Tibial nerve (tissue), 4 donors: ENCODE results near the gene PAX6. TPM values are rescaled to one million over a fixed set of nuclear protein-coding genes. Genes with fewer than 3 reads are reported as not detected.
A peak's percentile ranks its signal among the peaks of the same experiment; 100 is the strongest.

ENCODE experiments used
- DNase-seq, 2 donors: peaks; one replicate each; pipeline ENCODE4 v3.0.0-alpha.2; 2019; ENCODE audit warnings: low spot score in 2 of 2
- H3K27ac ChIP-seq, 4 donors: fragments of 200-600 bp; sonication (generic) in 3 of 4; one replicate each; pipeline ENCODE4 v1.5.1; 2017 to 2019; ENCODE audit warnings: mild to moderate bottlenecking in 1 of 4
- H3K27me3 ChIP-seq, 2 donors: fragments of 200-600 bp; sonication (generic) in 1 of 2; one replicate each; pipeline versions ENCODE4 v1.5.1 to v1.6.0; 2017 to 2019
- H3K36me3 ChIP-seq, 3 donors: fragments of 200-600 bp; sonication (generic); one replicate each; pipeline ENCODE4 v1.5.1; 2018 to 2019
- H3K4me1 ChIP-seq, 4 donors: fragments of 200-600 bp; sonication (generic) in 3 of 4; one replicate each; pipeline ENCODE4 v1.5.1; 2017 to 2019
- H3K4me3 ChIP-seq, 4 donors: fragments of 200-600 bp; sonication (generic) in 3 of 4; one replicate each; pipeline ENCODE4 v1.5.1; 2017 to 2019; ENCODE audit warnings: mild to moderate bottlenecking in 1 of 4, moderate library complexity in 1 of 4
- H3K9me3 ChIP-seq, 4 donors: fragments of 200-600 bp; sonication (generic) in 3 of 4; one replicate each; pipeline ENCODE4 v1.5.1; 2017 to 2019
- EP300 ChIP-seq, 2 donors: sonication (generic); formaldehyde crosslinking; IDR thresholded peaks; one replicate each; pipeline ENCODE4 v1.6.1; 2017; ENCODE audit warnings: antibody characterized with exemption in 2 of 2, mild to moderate bottlenecking in 1 of 2
- POLR2A ChIP-seq, 2 donors: fragments of 450-650 bp; IDR thresholded peaks; one replicate each; pipeline ENCODE4 v1.6.1; 2017; ENCODE audit warnings: antibody characterized with exemption in 2 of 2, mild to moderate bottlenecking in 2 of 2, moderate library complexity in 2 of 2
- WGBS, 2 donors: methylation state at CpG; one replicate each; pipeline ENCODE4 v1.1.5; 2018; 5-methylcytosine and 5-hydroxymethylcytosine counted together
- total RNA-seq, 4 donors: library from RNA; depleted of rRNA; stranded (reverse); fragments of >200 nt; gene quantifications; one replicate each; pipeline ENCODE4 v1.1.0, GENCODE V29; 2016
- TF ChIP-seq, protein P1 (sequence below), 5 experiments: fragments of 200-600 bp in 3 of 5; fragments of 450-650 bp in 2 of 5; sonication (generic) in 3 of 5; IDR thresholded peaks; one replicate each; pipeline ENCODE4 v1.5.1; 2016 to 2019; ENCODE audit warnings: antibody characterized with exemption in 5 of 5, mild to moderate bottlenecking in 3 of 5, moderate library complexity in 2 of 5

Gene PAX6
- total RNA-seq, 4 donors from 2014 or later = not detected

DNA sequence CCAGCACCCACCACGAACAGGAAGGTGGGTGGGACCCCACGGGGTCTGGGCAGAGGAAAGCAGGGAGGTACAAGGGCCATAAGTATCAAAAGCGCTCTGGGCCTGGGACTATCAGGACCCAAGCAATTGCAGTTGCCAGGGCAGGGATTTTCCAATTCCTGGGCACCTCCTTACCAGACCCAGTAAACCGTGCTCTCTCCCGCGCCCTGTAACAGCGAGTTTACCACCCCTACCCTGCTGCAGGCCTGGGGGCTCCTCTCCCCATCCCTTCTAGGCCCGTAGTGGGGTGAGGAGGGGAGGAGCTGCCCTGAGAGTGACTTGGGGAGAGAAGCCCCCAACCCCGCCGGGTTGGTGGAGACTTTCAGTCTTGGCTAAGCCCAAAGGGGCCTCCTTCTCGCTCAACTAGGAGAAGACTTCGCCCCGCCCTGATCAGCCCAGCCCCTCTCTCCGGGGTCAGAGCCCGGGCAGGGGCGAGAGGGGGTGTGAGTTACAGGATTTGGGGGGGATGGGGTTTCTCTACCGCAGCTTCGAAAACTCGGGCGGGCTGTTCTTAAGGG lies 5.4 kb downstream of the PAX6 start:
- Histone ChIP-seq H3K27me3 (peaks cover 23 to 100% of the 10 kb centered on the region in 2 donors), H3K36me3 (no peaks in the 10 kb centered on the region), H3K27ac (no peak overlapping the region), H3K9me3 (no peaks in the 10 kb centered on the region), H3K4me1 (peaks cover 0 to 56% (median 21%) of the 10 kb centered on the region in 4 donors), H3K4me3 (no peak overlapping the region)
- DNase-seq = peak in 1 of 2 donors; percentile 2
- WGBS, 2 donors = 4 to 8% methylated on average over 16 to 20 of the region's 20 CpGs
- TF ChIP-seq POLR2A (IDR thresholded peaks at IDR 0.05) (no peak), EP300 (IDR thresholded peaks at IDR 0.05) (no peak)
- TF ChIP-seq, protein P1, sequence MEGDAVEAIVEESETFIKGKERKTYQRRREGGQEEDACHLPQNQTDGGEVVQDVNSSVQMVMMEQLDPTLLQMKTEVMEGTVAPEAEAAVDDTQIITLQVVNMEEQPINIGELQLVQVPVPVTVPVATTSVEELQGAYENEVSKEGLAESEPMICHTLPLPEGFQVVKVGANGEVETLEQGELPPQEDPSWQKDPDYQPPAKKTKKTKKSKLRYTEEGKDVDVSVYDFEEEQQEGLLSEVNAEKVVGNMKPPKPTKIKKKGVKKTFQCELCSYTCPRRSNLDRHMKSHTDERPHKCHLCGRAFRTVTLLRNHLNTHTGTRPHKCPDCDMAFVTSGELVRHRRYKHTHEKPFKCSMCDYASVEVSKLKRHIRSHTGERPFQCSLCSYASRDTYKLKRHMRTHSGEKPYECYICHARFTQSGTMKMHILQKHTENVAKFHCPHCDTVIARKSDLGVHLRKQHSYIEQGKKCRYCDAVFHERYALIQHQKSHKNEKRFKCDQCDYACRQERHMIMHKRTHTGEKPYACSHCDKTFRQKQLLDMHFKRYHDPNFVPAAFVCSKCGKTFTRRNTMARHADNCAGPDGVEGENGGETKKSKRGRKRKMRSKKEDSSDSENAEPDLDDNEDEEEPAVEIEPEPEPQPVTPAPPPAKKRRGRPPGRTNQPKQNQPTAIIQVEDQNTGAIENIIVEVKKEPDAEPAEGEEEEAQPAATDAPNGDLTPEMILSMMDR (IDR thresholded peaks at IDR 0.05) = no peak

DNA sequence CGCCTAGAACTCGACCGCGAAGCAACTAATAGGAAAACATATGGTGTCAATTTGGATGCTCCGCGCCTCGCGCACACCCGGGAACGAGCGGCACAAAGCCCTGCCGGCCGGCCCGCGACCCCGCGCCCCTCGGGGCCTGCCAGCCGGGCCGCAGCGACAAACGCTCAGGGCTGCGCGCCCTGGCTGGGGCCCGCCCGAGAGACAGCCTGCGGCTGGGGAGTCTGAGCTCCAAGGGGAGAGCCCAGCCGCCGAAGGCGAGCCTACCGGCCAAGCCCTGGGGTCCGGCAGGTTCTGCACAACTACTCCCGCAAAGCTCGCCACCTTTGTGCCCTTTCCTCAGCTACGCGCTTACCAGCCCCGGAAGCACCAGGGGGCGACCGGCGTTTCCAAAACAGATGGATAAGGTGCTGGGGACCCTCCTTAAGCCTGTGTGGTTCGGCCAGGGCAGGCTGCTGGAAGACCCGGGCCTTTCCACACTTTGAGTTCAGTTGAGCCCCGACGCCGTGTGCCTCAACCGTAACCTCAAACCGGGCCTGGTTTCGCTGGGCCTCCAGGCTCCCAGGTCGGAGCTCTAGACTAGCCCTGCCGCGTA lies 6.0 kb downstream of the PAX6 start:
- H3K27ac ChIP-seq = no peak overlapping the region
- no peaks in the 10 kb centered on the region for H3K36me3 ChIP-seq
- WGBS, 2 donors = 3 to 4% methylated on average over 13 to 49 of the region's 51 CpGs
- peaks cover 0 to 55% (median 16%) of the 10 kb centered on the region in 4 donors for H3K4me1 ChIP-seq
- no peaks in the 10 kb centered on the region for H3K9me3 ChIP-seq
- TF ChIP-seq EP300 (IDR thresholded peaks at IDR 0.05) (no peak), POLR2A (IDR thresholded peaks at IDR 0.05) (no peak)
- TF ChIP-seq, protein P1 (IDR thresholded peaks at IDR 0.05) = no peak
- no peak for DNase-seq
- H3K27me3 ChIP-seq = peaks cover 29 to 100% of the 10 kb centered on the region in 2 donors
- H3K4me3 ChIP-seq = peak overlapping the region in 1 of 4 donors; percentile 23

DNA sequence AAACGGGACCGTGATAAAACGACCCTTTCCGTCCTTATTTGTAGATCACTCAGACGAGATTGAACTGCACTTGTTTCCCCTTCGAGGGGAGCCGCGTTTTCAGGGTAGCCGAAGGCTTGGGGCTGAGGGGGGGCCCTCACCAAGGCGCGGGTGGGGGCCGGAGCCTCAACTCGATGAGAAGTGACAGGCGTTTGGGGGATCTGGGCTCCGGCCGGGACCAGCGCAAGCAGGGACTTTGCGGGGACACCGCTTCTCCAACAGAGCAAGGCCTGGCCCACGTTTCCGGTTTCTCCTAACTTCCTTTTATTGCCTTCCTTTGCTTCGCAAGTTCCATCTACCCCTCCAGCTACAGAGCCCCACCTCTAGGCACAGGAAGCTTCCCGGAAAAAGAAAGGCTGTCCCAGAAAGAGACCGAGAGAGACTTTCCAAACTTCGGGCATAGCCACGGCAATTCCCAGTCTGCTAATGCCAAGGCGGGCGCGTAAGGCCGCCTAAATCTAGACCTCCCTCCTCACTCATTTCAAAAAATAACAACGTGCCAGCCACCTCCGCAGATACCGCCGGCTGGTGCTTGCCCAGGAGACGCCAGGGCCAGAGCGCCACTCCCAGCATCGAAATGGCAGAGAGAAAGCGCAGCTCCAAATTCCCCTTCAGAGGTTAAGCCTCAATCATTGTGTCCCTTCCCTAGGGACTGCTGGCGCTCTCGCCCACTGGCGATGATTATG lies 6.6 kb downstream of the PAX6 start:
- WGBS, 2 donors = 5 to 13% methylated on average over 38 to 41 of the region's 41 CpGs
- no peaks in the 10 kb centered on the region for H3K36me3 ChIP-seq
- no peaks in the 10 kb centered on the region for H3K9me3 ChIP-seq
- TF ChIP-seq, protein P1 (IDR thresholded peaks at IDR 0.05) = no peak
- no peak for TF ChIP-seq POLR2A (IDR thresholded peaks at IDR 0.05)
- no peak for TF ChIP-seq EP300 (IDR thresholded peaks at IDR 0.05)
- peak in 1 of 2 donors; percentile 4 for DNase-seq
- peaks cover 32 to 100% of the 10 kb centered on the region in 2 donors for H3K27me3 ChIP-seq
- peak overlapping the region in 1 of 4 donors; percentile 23 for H3K4me3 ChIP-seq
- peaks cover 0 to 55% (median 16%) of the 10 kb centered on the region in 4 donors for H3K4me1 ChIP-seq
- H3K27ac ChIP-seq = no peak overlapping the region

DNA sequence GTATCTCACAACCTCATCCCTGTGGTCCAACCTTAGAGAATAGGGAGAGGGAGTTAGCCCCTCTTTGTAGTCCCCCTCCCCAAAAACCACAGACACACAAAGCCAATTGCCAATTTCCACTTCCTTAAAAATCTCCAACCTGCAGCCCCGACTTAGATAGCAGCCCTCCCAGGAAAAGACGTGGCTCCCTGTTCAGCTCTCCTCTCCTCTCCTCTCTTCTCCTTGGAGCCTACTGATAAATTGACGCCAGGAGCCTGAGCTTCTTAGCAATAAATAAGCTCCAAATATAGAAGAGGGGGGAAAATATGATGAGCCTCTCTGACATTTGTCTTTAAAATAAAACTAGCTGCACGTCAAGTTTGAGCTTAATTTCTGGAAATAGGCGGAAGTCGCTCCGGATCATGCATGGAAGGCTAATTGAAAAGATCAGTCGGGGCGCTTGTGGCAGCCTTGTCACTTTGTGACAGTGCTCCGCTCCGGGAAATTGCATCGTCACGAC lies 7.3 kb downstream of the PAX6 start:
- no peaks in the 10 kb centered on the region for H3K9me3 ChIP-seq
- H3K4me1 ChIP-seq = peaks cover 0 to 57% (median 19%) of the 10 kb centered on the region in 4 donors
- 8 to 9% methylated on average over 13 of the region's 13 CpGs for WGBS, 2 donors
- H3K4me3 ChIP-seq = peak overlapping the region in 1 of 4 donors; percentile 23
- H3K27me3 ChIP-seq = peaks cover 33 to 100% of the 10 kb centered on the region in 2 donors
- TF ChIP-seq, protein P1 (IDR thresholded peaks at IDR 0.05) = no peak
- TF ChIP-seq EP300 (IDR thresholded peaks at IDR 0.05) (no peak), POLR2A (IDR thresholded peaks at IDR 0.05) (no peak)
- H3K27ac ChIP-seq = no peak overlapping the region
- DNase-seq = peak in 1 of 2 donors; percentile 1
- no peaks in the 10 kb centered on the region for H3K36me3 ChIP-seq
